Testis (tissue), 2 donors: ENCODE results near the gene UPK2.

Experiments
- POLR2A ChIP-seq: fragments of 450-650 bp; IDR thresholded peaks from one replicate; pipeline ENCODE4 v1.6.1; 2017; ENCODE audit warnings: antibody characterized with exemption, mild to moderate bottlenecking, moderate library complexity
- TF ChIP-seq, protein P1 (sequence below), 3 experiments: fragments of 450-650 bp in 2 of 3; fragments of 200-600 bp in 1 of 3; sonication (generic) in 1 of 3; IDR thresholded peaks; one replicate each; pipeline ENCODE4 v1.5.1; 2016 to 2019; ENCODE audit warnings: antibody characterized with exemption in 3 of 3, mild to moderate bottlenecking in 2 of 3, moderate library complexity in 1 of 3

DNA sequence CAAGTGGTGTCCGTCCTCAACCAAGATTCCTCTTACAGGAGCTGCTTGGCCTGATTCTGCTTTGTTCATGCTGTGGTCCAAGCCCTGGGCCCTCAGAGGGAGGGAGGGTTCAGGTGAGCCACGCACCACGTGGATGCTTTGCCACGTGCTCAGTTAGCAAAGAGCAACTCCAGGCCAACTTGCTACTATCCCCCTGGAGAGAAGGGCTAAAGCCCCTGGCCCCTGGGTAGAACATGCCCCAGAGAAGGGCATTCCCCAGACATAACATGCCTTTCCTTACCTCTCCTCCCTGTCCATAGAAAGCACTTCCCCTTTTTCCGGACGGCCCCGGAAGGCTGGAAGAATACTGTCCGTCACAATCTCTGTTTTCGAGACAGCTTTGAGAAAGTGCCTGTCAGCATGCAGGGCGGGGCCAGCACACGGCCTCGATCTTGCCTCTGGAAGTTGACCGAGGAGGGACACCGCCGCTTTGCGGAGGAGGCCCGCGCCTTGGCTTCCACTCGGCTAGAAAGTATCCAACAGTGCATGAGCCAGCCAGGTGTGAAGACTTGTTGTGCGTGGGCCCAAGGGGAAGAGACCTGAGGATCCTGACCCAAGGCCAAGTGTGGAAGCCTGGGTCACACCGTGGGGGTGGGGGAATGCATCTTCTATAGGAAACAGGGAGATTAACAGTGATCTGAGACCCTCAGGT, 24.2 kb downstream of the UPK2 start:
- TF ChIP-seq, protein P1, sequence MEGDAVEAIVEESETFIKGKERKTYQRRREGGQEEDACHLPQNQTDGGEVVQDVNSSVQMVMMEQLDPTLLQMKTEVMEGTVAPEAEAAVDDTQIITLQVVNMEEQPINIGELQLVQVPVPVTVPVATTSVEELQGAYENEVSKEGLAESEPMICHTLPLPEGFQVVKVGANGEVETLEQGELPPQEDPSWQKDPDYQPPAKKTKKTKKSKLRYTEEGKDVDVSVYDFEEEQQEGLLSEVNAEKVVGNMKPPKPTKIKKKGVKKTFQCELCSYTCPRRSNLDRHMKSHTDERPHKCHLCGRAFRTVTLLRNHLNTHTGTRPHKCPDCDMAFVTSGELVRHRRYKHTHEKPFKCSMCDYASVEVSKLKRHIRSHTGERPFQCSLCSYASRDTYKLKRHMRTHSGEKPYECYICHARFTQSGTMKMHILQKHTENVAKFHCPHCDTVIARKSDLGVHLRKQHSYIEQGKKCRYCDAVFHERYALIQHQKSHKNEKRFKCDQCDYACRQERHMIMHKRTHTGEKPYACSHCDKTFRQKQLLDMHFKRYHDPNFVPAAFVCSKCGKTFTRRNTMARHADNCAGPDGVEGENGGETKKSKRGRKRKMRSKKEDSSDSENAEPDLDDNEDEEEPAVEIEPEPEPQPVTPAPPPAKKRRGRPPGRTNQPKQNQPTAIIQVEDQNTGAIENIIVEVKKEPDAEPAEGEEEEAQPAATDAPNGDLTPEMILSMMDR (IDR thresholded peaks at IDR 0.05) = no peak
- no peak for TF ChIP-seq POLR2A
